ENCODE results near the gene RRP1. TPM values are rescaled to one million over a fixed set of nuclear protein-coding genes. Genes with fewer than 3 reads are reported as not detected.

RRP1 gene
- total RNA-seq, 1 donor from 2014 or later, result 43.6 TPM

- H3K36me3 Mint-ChIP-seq, result peaks cover 3% of the 10 kb centered on the region
- no peaks in the 10 kb centered on the region for H3K9me3 Mint-ChIP-seq
- DNase-seq (ENCODE audit: extremely low spot score, unreplicated experiment), result no peak
- H3K4me1 Mint-ChIP-seq (ENCODE audit: unreplicated experiment), result no peaks in the 10 kb centered on the region
- no peak for TF ChIP-seq CTCF (conservative IDR thresholded peaks at IDR 0.05)
- no peak overlapping the region for H3K27ac Mint-ChIP-seq
- no peak overlapping the region for H3K4me3 Mint-ChIP-seq
- no peaks in the 10 kb centered on the region for H3K27me3 Mint-ChIP-seq
These were observed 27.5 kb upstream of the RRP1 start for GRCh38 chr21:43761886-43762285.

GRCh38 chr21:43762303-43763128, 26.9 kb upstream of the RRP1 start:
- DNase-seq (ENCODE audit: extremely low spot score, unreplicated experiment), result no peak
- no peak overlapping the region for H3K27ac Mint-ChIP-seq
- H3K36me3 Mint-ChIP-seq, result peaks cover 3% of the 10 kb centered on the region
- peaks cover under 1% of the 10 kb centered on the region for H3K4me1 Mint-ChIP-seq (ENCODE audit: unreplicated experiment)
- no peak for TF ChIP-seq CTCF (conservative IDR thresholded peaks at IDR 0.05)
- no peak overlapping the region for H3K4me3 Mint-ChIP-seq
- no peaks in the 10 kb centered on the region for H3K9me3 Mint-ChIP-seq
- no peaks in the 10 kb centered on the region for H3K27me3 Mint-ChIP-seq

- no peaks in the 10 kb centered on the region for H3K36me3 Mint-ChIP-seq
- DNase-seq (ENCODE audit: extremely low spot score, unreplicated experiment), result no peak
- TF ChIP-seq CTCF (conservative IDR thresholded peaks at IDR 0.05), result no peak
- no peak overlapping the region for H3K4me3 Mint-ChIP-seq
- no peaks in the 10 kb centered on the region for H3K27me3 Mint-ChIP-seq
- no peaks in the 10 kb centered on the region for H3K9me3 Mint-ChIP-seq
- peaks cover 16% of the 10 kb centered on the region for H3K4me1 Mint-ChIP-seq (ENCODE audit: unreplicated experiment)
- no peak overlapping the region for H3K27ac Mint-ChIP-seq
These were observed 25.4 kb upstream of the RRP1 start for GRCh38 chr21:43763901-43764523.

- DNase-seq (ENCODE audit: extremely low spot score, unreplicated experiment), result no peak
These were observed 24.5 kb upstream of the RRP1 start for GRCh38 chr21:43764576-43765495.

More at GRCh38 chr21:43764576-43765495, 24.5 kb upstream of the RRP1 start:
- H3K9me3 Mint-ChIP-seq, result no peaks in the 10 kb centered on the region
- H3K27ac Mint-ChIP-seq, result no peak overlapping the region
- H3K4me3 Mint-ChIP-seq, result no peak overlapping the region
- H3K4me1 Mint-ChIP-seq (ENCODE audit: unreplicated experiment), result peaks cover 19% of the 10 kb centered on the region
- no peak for TF ChIP-seq CTCF (conservative IDR thresholded peaks at IDR 0.05)
- H3K36me3 Mint-ChIP-seq, result no peaks in the 10 kb centered on the region
- no peaks in the 10 kb centered on the region for H3K27me3 Mint-ChIP-seq

All from type B pancreatic cell (in vitro differentiated cells).